H1 (cell line): ENCODE measurements around the gene CNIH3. TPM values are rescaled to one million over a fixed set of nuclear protein-coding genes. Genes with fewer than 3 reads are reported as not detected.

Source experiments
- CEBPB ChIP-seq: IDR thresholded peaks from 2 replicates; pipeline ENCODE4 v1.6.1; 2012; ENCODE audit warnings: low read depth, low read length
- CHD1 ChIP-seq: IDR thresholded peaks from 2 replicates; pipeline ENCODE4 v1.6.1; 2012; ENCODE audit warnings: low read depth, low read length, improper control_type of control experiment
- EGR1 ChIP-seq: IDR thresholded peaks from 2 replicates; pipeline ENCODE4 v1.6.1; 2011; ENCODE audit warnings: low read depth, low read length, borderline replicate concordance
- PHF8 ChIP-seq: fragments of 200-600 bp; sonication (generic); conservative IDR thresholded peaks from 2 replicates; pipeline ENCODE4 v1.7.1; 2012; ENCODE audit warnings: low read depth, mild to moderate bottlenecking, inconsistent platforms, low read length, moderate library complexity
- TCF12 ChIP-seq: IDR thresholded peaks from 2 replicates; pipeline ENCODE4 v1.6.1; 2011; ENCODE audit warnings: low read depth, mild to moderate bottlenecking, low read length
- YY1 ChIP-seq: IDR thresholded peaks from 2 replicates; pipeline ENCODE4 v1.6.1; 2011; ENCODE audit warnings: low read depth, mild to moderate bottlenecking, low read length
- polyA plus RNA-seq, 7 experiments: library from polyadenylated mRNA; depleted of rRNA in 3 of 7; stranded (reverse) in 5 of 7; unstranded in 2 of 7; fragments of >200 nt in 5 of 7; fragments of 200-250 nt in 2 of 7; gene quantifications; 1 replicate in 5 of 7; 2 replicates in 1 of 7; 4 replicates in 1 of 7; pipeline versions ENCODE4 v1.2.1 to v1.2.3, GENCODE V29; 2011 to 2013; ENCODE audit warnings: missing spikeins in 2 of 7, mixed read lengths in 2 of 7
- total RNA-seq: library from RNA; stranded (reverse); fragmentation: NEBNext Ultra II Directional; extraction: Animal tissue kit (Norgen Biotek cat#: 25700); gene quantifications from 2 replicates; pipeline ENCODE4 v1.2.1, GENCODE V29; 2021
- TF ChIP-seq, protein P1 (sequence below): fragments of 300-600 bp; sonication (generic); IDR thresholded peaks from 2 replicates; pipeline ENCODE4 v1.7.1; 2012; ENCODE audit warnings: low read length, moderate library complexity, mild to moderate bottlenecking, inconsistent platforms; ENCODE audit not compliant: insufficient replicate concordance
- TF ChIP-seq, protein P2 (sequence below): IDR thresholded peaks from 2 replicates; pipeline ENCODE4 v1.6.1; 2012; ENCODE audit warnings: inconsistent platforms

The CNIH3 gene
- total and polyA plus RNA-seq, 2 of the 8 experiments (the other 6 are each of a cell fraction or from before 2014, with no cell fraction given), result 3.7 to 5.6 TPM

DNA sequence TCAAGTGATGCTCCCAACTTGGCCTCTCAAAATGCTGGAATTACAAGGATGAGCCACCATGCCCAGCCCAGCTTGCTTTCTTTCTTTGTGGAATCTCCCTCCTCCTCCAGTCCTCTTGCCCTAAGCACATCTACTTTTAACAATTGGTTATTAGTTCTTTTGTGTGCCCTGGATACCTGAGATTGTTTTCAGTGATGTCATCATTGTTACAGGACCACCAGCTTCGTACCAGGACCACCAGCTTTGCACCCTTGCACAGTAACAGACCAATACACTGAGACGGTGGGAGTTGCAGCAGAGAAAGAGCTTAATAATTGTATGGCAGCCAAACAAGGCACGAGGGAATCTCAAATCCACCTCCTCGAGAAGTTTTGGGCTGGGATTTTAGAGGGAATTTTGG, 71.3 kb downstream of the CNIH3 start (continued):
- TF ChIP-seq, protein P1, sequence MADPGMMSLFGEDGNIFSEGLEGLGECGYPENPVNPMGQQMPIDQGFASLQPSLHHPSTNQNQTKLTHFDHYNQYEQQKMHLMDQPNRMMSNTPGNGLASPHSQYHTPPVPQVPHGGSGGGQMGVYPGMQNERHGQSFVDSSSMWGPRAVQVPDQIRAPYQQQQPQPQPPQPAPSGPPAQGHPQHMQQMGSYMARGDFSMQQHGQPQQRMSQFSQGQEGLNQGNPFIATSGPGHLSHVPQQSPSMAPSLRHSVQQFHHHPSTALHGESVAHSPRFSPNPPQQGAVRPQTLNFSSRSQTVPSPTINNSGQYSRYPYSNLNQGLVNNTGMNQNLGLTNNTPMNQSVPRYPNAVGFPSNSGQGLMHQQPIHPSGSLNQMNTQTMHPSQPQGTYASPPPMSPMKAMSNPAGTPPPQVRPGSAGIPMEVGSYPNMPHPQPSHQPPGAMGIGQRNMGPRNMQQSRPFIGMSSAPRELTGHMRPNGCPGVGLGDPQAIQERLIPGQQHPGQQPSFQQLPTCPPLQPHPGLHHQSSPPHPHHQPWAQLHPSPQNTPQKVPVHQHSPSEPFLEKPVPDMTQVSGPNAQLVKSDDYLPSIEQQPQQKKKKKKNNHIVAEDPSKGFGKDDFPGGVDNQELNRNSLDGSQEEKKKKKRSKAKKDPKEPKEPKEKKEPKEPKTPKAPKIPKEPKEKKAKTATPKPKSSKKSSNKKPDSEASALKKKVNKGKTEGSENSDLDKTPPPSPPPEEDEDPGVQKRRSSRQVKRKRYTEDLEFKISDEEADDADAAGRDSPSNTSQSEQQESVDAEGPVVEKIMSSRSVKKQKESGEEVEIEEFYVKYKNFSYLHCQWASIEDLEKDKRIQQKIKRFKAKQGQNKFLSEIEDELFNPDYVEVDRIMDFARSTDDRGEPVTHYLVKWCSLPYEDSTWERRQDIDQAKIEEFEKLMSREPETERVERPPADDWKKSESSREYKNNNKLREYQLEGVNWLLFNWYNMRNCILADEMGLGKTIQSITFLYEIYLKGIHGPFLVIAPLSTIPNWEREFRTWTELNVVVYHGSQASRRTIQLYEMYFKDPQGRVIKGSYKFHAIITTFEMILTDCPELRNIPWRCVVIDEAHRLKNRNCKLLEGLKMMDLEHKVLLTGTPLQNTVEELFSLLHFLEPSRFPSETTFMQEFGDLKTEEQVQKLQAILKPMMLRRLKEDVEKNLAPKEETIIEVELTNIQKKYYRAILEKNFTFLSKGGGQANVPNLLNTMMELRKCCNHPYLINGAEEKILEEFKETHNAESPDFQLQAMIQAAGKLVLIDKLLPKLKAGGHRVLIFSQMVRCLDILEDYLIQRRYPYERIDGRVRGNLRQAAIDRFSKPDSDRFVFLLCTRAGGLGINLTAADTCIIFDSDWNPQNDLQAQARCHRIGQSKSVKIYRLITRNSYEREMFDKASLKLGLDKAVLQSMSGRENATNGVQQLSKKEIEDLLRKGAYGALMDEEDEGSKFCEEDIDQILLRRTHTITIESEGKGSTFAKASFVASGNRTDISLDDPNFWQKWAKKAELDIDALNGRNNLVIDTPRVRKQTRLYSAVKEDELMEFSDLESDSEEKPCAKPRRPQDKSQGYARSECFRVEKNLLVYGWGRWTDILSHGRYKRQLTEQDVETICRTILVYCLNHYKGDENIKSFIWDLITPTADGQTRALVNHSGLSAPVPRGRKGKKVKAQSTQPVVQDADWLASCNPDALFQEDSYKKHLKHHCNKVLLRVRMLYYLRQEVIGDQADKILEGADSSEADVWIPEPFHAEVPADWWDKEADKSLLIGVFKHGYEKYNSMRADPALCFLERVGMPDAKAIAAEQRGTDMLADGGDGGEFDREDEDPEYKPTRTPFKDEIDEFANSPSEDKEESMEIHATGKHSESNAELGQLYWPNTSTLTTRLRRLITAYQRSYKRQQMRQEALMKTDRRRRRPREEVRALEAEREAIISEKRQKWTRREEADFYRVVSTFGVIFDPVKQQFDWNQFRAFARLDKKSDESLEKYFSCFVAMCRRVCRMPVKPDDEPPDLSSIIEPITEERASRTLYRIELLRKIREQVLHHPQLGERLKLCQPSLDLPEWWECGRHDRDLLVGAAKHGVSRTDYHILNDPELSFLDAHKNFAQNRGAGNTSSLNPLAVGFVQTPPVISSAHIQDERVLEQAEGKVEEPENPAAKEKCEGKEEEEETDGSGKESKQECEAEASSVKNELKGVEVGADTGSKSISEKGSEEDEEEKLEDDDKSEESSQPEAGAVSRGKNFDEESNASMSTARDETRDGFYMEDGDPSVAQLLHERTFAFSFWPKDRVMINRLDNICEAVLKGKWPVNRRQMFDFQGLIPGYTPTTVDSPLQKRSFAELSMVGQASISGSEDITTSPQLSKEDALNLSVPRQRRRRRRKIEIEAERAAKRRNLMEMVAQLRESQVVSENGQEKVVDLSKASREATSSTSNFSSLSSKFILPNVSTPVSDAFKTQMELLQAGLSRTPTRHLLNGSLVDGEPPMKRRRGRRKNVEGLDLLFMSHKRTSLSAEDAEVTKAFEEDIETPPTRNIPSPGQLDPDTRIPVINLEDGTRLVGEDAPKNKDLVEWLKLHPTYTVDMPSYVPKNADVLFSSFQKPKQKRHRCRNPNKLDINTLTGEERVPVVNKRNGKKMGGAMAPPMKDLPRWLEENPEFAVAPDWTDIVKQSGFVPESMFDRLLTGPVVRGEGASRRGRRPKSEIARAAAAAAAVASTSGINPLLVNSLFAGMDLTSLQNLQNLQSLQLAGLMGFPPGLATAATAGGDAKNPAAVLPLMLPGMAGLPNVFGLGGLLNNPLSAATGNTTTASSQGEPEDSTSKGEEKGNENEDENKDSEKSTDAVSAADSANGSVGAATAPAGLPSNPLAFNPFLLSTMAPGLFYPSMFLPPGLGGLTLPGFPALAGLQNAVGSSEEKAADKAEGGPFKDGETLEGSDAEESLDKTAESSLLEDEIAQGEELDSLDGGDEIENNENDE, result no peak
- TF ChIP-seq TCF12, result no peak
- no peak for TF ChIP-seq PHF8
- no peak for TF ChIP-seq EGR1
- no peak for TF ChIP-seq YY1
- TF ChIP-seq, protein P2, sequence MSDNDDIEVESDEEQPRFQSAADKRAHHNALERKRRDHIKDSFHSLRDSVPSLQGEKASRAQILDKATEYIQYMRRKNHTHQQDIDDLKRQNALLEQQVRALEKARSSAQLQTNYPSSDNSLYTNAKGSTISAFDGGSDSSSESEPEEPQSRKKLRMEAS, result no peak
- no peak for TF ChIP-seq CHD1
- no peak for TF ChIP-seq CEBPB
